ENCODE results near the gene PALLD.

PALLD gene

DNA sequence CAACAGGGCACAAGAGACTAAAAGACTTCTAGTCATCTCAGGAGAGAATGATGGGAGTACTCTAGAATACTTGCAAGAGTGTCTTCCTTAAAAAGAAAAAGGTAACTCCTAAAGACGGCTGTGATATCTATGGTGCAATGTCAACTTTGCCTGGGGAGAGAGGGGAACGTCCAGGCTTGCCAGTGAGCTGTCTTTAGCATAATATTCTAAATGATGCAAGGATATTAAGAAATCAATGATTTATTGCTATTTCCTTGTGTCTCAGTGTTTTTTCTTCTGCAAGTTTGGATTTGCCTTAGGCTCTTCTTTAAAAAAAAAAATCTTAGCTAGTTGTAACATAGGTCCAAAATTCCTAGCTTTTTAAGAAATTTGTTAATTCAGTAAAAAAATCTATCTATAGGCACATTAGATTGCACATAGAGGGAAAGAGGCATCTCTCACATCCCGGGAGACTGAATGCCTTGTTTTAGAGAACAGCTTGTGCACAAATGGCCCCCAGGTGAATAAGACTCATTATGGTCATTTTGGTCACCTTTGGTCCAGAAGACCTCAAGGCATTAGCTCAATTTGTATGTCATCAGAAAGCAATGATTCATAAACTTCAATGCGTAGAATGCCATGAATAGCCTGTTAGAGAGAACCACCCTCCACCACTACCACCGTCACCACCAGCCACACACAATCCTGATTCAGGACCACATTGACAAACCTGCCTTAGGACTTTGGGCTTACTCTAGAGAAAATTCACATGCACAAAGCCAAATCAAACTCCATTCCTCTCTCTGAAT is 104.1 kb downstream of the PALLD start:
- no peak for DNase-seq

DNA sequence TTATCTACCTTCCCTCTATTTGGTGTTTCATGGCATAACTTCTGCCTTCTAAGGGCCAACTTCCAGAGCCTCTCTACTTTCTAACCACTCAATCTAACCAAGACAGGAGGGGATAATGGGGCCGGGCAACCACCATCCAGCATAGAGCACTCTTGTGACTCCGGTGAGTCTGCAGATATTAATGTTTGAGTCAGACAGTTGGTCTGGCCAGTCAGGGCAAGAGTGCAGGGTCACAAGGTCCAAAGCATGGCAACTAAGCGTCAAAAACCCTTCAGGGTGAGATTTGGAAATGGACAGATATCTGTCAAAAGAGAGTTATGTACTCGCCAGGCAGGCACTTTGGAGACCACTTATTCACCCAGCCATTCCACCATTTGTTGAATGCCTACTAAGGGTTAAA is 105.0 kb downstream of the PALLD start:
- DNase-seq: no peak

DNA sequence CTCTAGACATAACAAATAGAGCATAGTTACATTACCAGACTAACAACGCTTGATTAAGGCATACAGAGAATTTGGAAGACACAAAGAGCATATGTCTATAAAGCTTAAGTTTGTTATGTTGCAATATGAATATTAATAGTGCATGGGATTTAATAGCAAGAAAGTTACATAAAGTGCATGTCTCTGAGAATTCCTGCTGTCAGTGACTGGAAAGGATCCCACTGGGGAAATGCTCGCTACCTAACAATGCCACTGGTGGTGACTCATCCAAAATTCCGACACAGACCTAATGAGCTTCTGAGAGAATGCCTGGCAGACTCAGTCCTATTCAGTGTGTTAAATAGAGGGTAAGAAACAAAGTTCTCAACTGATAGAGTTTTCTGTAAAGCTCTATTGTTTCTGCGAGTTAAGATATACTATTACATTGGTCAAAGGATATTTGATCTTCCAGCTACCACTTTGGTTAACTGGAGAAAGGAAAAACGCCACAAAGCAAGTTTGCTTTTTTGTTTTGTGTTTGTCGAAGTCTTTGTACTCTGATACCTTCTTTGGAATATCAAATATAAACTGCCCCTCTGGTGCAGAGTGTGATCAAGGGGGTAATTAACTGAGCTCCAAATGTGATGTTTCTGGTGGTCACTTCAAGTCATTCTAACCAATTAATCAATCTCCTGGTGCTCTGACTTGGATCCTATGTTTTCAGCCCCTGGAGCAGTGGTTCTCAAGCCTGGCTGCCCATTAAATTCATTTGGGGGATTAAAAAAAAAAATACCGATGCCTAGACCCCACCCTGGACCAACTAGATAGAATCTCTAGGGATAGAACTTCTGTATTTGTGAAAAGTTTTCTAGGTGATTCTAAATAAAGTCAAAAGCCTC is 107.9 kb downstream of the PALLD start:
- DNase-seq: no peak

GRCh38 chr4:168605411-168605810 is 108.6 kb downstream of the PALLD start:
- DNase-seq: no peak

DNA sequence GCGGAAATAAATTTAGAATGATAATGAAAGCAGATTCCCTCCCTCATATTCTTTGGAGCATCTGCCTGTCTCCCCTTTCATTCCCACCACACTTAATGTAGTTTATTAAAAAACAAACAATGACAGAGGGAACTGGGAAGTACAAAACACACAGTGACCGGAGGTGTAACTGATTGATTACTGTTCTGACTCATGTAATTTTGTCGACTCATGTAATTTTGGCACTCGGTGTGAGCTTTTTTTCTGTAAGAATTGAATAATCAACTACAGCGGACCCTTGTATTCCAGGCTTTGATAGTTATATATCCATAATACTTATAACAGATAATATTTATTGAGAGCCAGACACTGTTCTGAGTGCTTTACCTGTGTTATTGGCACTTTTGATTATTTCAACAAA is 110.4 kb downstream of the PALLD start:
- DNase-seq: no peak

- DNase-seq: no peak
Observed at GRCh38 chr4:168608771-168609170, 111.9 kb downstream of the PALLD start.

- no peak for DNase-seq
Observed at GRCh38 chr4:168609369-168609768, 112.5 kb downstream of the PALLD start.

DNA sequence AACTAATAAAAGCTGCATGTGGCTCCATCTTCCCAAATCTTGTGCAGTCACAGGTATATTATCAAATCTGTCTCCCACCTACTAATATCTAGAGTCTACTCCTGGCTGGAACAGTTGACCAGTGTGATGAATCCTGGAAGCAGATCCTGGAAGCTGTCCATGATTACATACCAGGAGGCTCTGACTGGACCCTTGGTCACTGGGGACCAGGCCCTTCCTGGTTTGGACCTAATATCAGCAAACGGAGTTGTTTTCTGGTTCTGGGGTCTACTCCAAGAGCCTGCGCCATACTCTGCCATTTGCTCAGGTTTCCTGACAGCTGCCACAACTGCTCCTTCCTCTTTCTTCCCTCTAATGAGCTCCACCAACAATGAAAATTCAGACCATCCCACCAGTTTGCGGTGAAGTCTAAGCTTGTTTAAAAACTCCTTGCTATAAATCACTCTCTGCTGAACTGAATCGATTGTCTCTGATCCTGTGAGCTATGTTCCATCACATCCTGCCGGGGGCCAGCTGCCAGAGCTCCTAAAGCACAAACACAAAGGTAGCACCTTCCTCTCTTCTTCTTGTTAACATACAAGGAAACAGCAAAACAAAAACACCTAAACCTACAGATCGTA is 114.2 kb downstream of the PALLD start:
- no peak for DNase-seq

GRCh38 chr4:168612450-168613135 is 115.7 kb downstream of the PALLD start:
- DNase-seq: no peak

DNA sequence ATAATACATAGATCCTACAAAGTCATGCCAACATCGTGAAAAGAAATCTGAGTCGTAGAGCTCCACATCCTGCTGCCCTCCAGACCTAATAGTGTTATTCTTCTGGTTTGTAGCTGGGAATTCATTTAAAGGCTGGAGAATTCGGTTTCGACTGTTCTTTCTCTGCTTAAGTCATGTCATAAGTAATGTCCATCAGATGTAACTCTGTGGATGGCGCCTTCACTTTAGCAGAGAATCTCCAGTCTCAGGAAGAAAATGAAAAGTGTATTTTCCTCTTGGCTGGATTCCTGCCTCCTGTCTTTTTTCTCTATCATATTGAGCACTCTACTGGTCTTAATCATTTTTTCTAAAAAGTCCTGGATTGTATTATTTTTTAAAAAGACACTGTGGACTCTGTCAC is 117.0 kb downstream of the PALLD start:
- no peak for DNase-seq

DNA sequence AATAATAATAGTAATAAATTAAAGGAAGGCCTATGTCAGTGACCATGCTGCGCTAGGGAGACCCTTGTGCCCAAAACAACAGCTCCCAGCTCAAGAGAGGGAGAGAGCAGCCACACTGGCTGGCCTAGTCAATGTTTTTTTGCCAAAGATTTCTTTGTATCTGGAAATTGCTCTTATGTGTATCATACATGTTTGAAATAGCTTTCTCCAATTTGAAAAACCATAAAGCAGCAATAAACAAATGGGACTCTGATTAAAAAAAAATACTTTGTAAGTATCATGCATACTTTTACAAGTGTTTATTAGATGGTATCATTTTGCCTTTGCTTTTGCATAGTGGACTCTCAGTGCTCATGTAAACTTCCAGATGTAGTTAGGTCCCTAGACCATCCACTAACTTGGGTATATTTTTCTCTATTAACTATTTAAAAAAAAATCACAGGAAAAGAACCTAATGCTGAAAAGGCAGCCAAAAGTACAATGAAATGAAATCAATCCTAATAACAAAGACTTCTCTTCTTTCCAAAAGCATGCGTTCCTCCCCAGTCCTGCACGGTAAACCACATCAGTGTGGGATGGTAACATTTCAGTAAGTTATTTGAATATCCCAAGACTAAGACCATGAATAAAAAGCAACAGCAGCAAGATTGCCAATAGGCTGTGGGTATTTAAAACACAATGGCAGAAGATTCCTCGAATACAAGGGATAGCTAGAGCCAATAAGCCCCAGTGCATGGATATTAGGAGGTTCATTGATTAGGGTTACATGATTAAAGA is 117.6 kb downstream of the PALLD start:
- DNase-seq: no peak

GRCh38 chr4:168615294-168616065 is 118.6 kb downstream of the PALLD start:
- no peak for DNase-seq

GRCh38 chr4:168618577-168619265 is 121.9 kb downstream of the PALLD start:
- no peak for DNase-seq

DNA sequence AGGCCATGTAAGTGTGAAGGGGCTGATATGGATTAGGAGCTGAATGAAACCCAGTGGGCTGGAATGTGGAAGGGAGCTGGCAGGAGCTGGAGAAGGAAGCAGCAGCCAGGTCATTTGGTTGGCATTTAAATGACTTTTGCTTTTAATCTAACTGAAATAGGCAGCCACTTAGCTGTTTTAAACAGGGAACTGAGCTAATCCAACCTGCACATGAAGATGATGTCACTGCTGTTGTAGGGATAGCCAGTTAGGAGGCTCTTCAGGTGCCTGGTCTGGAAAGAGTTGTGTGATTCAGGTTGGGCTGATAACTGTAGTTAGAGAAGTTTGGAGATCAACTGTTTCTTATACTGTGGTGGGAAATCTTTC is 122.4 kb downstream of the PALLD start:
- DNase-seq: no peak

- no peak for DNase-seq
Observed at GRCh38 chr4:168621806-168622589, 125.1 kb downstream of the PALLD start.

DNA sequence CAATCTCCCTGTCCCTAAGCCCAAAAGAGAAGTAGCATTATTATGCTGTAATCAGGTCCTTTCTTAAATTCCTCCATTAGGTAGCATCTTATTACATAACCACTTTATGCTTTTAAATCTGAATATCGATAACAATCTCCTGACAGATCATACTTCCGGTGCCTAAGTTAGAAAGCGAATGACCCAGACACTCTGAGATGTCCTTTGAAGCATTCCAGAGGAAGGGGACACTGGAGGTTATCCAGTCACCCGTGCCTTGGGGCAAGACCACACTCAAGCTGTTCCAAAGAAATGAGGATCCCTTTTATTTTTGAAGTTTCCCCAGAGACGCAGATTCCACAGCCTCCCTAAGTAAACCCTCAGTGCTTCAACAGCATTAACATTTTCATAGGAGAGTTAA is 125.7 kb downstream of the PALLD start:
- no peak for DNase-seq

- no peak for DNase-seq
Observed at GRCh38 chr4:168623011-168623410, 126.2 kb downstream of the PALLD start.

DNA sequence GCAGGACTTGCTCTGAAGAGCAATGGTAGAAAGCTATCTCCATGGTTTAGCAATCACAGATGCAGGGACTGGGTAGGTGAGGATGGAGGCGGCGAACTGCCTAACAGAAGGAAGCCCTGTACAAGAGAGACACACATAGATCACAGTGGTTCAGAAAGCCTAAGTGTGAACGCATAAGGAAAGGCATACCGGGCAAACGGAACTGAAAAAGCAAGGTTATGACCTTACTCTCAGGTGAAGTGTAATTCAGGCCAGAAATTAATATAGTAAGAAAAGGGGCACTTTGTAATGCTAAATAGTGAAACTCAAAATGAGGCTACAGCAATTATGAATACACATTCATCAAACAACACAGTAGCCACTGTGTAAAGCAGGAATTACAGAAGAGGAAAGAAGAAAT is 126.6 kb downstream of the PALLD start:
- no peak for DNase-seq

DNA sequence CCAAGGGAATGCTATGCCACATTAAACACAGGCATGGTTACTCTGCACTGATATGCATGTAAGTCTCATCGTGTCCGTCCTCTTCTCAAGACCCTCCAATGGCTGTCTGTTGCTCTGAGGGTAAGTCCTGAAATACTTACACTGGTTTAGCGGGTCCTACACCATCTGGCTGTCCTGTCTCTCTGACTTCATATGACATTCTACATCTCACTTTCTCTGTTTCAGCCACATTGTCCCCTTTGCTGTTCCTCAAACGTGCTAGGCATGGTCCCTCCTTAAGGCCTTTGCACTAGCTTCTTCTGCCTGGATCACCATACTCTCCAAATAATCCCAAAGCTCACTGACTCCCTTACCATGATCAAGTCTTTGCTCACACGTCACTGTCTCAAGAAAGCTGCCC is 131.4 kb downstream of the PALLD start:
- no peak for DNase-seq

DNA sequence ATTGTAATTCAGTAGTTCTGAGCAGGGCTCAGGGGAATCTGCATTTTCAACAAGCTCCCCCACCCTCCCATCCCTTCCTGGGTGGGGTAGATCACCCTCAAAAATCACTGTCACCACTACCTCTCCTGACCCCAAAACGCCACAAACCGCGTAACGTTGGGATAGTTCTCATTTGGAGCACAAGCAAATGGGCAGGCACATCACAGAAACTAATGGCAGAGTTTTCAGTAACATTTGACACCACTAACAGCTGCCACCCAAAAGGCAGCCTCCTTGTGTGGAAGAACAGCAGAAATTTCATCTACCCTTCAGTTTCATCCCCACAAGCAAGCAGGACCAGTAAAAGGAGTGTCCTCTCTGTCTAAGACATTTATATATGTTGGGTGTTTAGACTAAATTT is 132.7 kb downstream of the PALLD start:
- DNase-seq: no peak

All from CD4-positive, alpha-beta T cell treated with Interleukin-6 for 4 hours (primary cell).